Lower leg skin (tissue), 3 donors: ENCODE data around the gene SLC2A11.

Source experiments
- CTCF ChIP-seq, 3 donors: fragments of 450-650 bp; IDR thresholded peaks; one replicate each; pipeline ENCODE4 v1.5.1; 2016; ENCODE audit warnings: antibody characterized with exemption in 3 of 3, mild to moderate bottlenecking in 3 of 3, moderate library complexity in 2 of 3
- POLR2A ChIP-seq, 2 donors: fragments of 450-650 bp; IDR thresholded peaks; one replicate each; pipeline ENCODE4 v1.6.1; 2016 to 2017; ENCODE audit warnings: antibody characterized with exemption in 2 of 2, mild to moderate bottlenecking in 1 of 2, moderate library complexity in 1 of 2

- TF ChIP-seq CTCF (IDR thresholded peaks at IDR 0.05) (no peak), POLR2A (IDR thresholded peaks at IDR 0.05) (no peak)
Measured at GRCh38 chr22:23878219-23878618, 20.5 kb downstream of the SLC2A11 start.
